Activated T-cell treated with anti-CD3 and anti-CD28 coated beads, Interleukin-2, amount 50 U/mL, for 4 hours (primary cell): ENCODE measurements around the gene MRPS25. TPM values are rescaled to one million over a fixed set of nuclear protein-coding genes. Genes with fewer than 3 reads are reported as not detected.

Experiments
- ATAC-seq, 2 donors: fragments of 200-7000 bp; cut with Tn5 transposase; one replicate each; pipeline ENCODE4 v1.10.0; 2021
- DNase-seq: peaks from one replicate; pipeline ENCODE4 v3.0.0-alpha.2; 2020
- H3K27me3 Mint-ChIP-seq: one replicate; pipeline ENCODE4 v1.8.0; 2021; ENCODE audit warnings: low read depth, mixed read lengths
- H3K36me3 Mint-ChIP-seq: one replicate; pipeline ENCODE4 v1.8.0; 2022; ENCODE audit warnings: mixed read lengths; ENCODE audit not compliant: insufficient read depth
- H3K4me1 Mint-ChIP-seq: one replicate; pipeline ENCODE4 v1.8.0; 2021; ENCODE audit warnings: low read depth, mixed read lengths
- H3K4me3 Mint-ChIP-seq: one replicate; pipeline ENCODE4 v1.8.0; 2021; ENCODE audit warnings: mild to moderate bottlenecking, moderate library complexity, mixed read lengths
- H3K9me3 Mint-ChIP-seq: one replicate; pipeline ENCODE4 v1.8.0; 2021; ENCODE audit warnings: mixed read lengths
- total RNA-seq, 3 donors: library from RNA; stranded (reverse); gene quantifications; one replicate each; pipeline ENCODE4 v1.2.1, GENCODE V29; 2021

MRPS25 gene
- 10 to 100 TPM; 76.2 to 87.3 (median 81.1) TPM for total RNA-seq

DNA sequence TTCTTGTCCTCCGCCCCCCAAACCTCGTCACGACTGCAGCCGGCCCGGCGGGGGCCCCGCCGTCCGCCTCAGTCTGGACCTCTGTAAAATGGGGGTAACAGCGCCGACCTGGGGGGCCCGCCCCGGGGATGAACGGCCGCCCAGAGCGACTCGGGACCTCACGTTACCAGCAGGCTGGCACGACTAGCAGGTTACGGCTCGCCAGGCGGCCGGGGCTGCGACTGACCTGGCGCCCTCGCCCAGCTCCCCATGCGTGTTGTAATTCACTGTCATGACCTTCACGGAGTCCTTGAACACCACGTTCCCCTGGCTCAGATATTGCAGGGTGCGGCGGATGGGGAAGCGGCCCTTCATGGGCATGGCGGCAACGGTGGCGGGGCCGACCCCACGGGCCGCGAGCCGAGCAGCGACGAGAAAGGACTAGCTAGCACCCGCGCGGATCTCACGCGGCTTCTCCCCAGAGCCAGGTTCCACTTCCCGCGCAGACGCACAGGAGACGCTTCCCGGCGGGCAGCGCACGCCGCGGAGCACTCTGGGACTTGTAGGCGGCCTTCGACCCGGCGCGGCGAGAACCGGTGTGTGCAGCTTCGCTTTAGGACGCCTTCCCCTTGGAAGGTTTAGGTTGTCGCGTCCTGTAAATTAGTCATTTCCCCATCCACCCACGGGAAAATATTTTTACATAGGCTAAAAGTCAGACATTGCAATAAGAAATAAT, at the start of gene MRPS25:
MRPS25 (minus strand) TSS at position 481 of the 715 bp plus-strand sequence; CDS start at position 360, 121 bp downstream.
- DNase-seq, result peak; percentile 82
- ATAC-seq, result peak; percentile 98
- Mint-ChIP-seq H3K27me3 (no peaks in the 10 kb centered on the region), H3K36me3 (peaks cover 11% of the 10 kb centered on the region), H3K4me1 (peaks cover 22% of the 10 kb centered on the region), H3K4me3 (peak within 1 kb of the TSS; percentile 96), H3K9me3 (no peaks in the 10 kb centered on the region)

DNA sequence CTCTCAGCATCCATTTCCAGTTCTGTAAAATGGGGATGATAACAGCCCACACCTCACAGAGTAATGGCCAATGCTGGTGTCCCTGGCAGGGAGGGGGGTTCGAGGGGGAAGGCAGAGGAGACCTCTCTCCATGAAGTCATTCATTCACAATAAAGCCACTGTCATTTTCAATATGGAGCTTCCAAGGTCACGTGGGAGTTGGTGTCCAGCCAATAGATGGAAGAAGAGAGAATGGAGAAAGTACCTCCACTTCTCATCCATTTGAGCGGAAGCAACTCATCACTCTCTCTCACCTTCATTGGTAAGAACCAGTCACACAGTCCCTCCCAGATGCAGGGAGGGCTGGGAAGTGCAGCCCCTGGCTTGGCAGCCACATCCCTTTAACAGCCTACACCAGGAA, 48.8 kb upstream of the MRPS25 start:
- H3K9me3 Mint-ChIP-seq, result no peaks in the 10 kb centered on the region
- H3K36me3 Mint-ChIP-seq, result no peaks in the 10 kb centered on the region
- ATAC-seq (no peak), DNase-seq (no peak)
- H3K4me1 Mint-ChIP-seq, result peaks cover 2% of the 10 kb centered on the region
- H3K4me3 Mint-ChIP-seq, result no peak overlapping the region
- H3K27me3 Mint-ChIP-seq, result no peaks in the 10 kb centered on the region

DNA sequence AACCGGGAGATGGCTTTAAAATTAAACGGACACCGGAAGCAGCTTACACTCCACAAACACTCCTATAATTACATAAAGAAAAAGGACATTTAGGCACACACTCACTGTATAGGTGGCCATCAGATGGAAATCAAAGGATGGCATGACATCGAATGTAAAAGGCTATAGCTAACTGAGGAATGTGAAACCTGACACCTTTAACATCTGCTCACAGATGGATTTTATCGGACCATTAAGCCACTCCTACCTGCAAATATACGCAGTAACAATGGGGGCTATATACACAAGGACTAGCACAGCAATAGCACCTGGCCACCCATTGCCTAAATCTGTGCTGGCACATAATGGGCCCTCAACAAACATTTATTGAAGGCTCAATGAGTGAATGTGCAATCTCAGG, 48.4 kb upstream of the MRPS25 start:
- H3K4me1 Mint-ChIP-seq, result peaks cover under 1% of the 10 kb centered on the region
- no peak for ATAC-seq

DNA sequence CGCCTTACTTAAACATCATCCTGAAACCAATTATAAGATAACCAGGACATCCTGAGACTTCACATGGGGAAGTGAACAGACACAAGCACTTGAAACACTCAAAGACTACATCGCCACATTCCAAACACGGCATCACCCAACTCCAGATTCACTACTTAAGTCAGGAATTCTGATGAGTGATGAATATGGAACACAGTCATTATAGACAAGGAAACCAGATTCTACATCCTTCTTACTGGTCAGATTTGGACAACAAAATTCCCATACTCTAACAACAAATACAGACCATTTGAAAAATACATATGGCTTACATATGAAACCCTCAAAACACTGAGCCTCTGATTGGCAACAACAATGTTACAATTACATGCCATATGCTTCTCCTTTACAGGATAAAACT, 46.9 kb upstream of the MRPS25 start:
- no peak for ATAC-seq
- H3K36me3 Mint-ChIP-seq, result no peaks in the 10 kb centered on the region
- no peaks in the 10 kb centered on the region for H3K9me3 Mint-ChIP-seq
- no peak overlapping the region for H3K4me3 Mint-ChIP-seq
- H3K4me1 Mint-ChIP-seq, result peaks cover 4% of the 10 kb centered on the region
- peaks cover 7% of the 10 kb centered on the region for H3K27me3 Mint-ChIP-seq
- no peak for DNase-seq

More for the DNA sequence above, 48.4 kb upstream of the MRPS25 start:
- Mint-ChIP-seq H3K4me3 (no peak overlapping the region), H3K9me3 (no peaks in the 10 kb centered on the region), H3K27me3 (no peaks in the 10 kb centered on the region), H3K36me3 (no peaks in the 10 kb centered on the region)
- no peak for DNase-seq

DNA sequence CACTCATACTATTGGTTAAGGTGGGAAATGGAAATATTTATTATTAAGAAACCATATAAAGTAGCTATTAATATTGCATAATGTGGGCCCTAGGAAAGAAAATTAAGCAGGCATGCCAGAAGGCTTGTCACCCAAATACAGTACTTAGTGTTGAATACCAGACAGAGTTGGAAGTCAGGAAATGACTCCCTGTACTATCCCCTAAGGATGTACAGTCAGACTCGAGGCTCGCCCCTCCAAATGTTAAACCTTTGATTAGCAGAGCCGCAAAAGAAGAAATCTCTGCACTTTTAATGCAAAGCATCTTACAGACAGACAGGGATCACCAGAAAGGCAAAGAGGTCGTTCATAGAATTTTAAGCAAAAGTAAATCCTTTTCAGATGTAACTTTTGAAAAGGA, 45.1 kb upstream of the MRPS25 start:
- DNase-seq (no peak), ATAC-seq (no peak)
- no peak overlapping the region for H3K4me3 Mint-ChIP-seq
- peaks cover 4% of the 10 kb centered on the region for H3K4me1 Mint-ChIP-seq
- peaks cover 7% of the 10 kb centered on the region for H3K27me3 Mint-ChIP-seq
- H3K36me3 Mint-ChIP-seq, result no peaks in the 10 kb centered on the region
- no peaks in the 10 kb centered on the region for H3K9me3 Mint-ChIP-seq

DNA sequence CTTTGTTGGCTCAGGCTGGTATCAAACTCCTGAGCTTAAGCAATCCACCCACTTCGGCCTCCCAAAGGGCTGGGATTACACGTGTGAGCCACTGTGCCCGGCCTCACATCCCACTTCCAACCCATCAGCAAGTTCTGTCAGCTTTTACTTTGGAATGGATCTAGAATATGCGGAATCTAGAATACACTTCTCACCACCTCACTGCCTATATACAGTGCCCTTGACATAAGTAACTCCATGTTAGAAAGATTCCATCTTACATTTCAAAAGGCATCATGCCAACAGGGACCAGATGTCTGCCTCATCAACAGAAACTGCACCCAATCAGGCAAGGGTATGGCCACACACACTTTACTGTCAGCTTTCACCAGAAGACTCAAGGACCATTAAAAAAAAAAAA, 43.8 kb upstream of the MRPS25 start:
- peaks cover 7% of the 10 kb centered on the region for H3K27me3 Mint-ChIP-seq
- DNase-seq (no peak), ATAC-seq (no peak)
- peaks cover 4% of the 10 kb centered on the region for H3K4me1 Mint-ChIP-seq
- H3K36me3 Mint-ChIP-seq, result no peaks in the 10 kb centered on the region
- no peak overlapping the region for H3K4me3 Mint-ChIP-seq
- H3K9me3 Mint-ChIP-seq, result no peaks in the 10 kb centered on the region

DNA sequence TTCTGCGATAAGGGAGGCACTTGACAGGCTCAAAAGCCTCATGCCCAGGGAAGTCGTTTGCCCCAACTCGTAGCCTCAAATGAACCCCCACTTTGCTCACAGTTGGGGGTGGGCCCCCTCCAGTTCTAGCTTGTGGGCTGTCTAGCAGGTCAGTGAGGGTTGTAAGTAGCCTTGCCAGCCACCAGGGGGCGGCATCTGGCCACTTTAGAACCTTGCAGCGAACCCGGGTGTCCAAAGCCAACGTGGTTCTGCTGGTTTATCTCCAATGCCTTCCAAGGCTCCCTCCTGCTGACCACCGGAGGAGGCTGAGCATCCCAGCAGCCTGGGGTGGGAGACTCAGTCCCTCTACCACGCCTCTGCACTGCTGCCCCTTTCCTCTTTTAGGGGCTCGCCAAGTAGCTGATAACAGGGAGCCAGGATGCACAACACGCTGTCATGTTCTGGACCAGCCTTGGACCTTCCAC, 43.0 kb upstream of the MRPS25 start:
- Mint-ChIP-seq H3K9me3 (no peaks in the 10 kb centered on the region), H3K4me1 (peaks cover 4% of the 10 kb centered on the region), H3K4me3 (no peak overlapping the region), H3K27me3 (peaks cover 7% of the 10 kb centered on the region), H3K36me3 (no peaks in the 10 kb centered on the region)
- DNase-seq, result peak; percentile 67
- ATAC-seq, result peak; percentile 91 to 98

DNA sequence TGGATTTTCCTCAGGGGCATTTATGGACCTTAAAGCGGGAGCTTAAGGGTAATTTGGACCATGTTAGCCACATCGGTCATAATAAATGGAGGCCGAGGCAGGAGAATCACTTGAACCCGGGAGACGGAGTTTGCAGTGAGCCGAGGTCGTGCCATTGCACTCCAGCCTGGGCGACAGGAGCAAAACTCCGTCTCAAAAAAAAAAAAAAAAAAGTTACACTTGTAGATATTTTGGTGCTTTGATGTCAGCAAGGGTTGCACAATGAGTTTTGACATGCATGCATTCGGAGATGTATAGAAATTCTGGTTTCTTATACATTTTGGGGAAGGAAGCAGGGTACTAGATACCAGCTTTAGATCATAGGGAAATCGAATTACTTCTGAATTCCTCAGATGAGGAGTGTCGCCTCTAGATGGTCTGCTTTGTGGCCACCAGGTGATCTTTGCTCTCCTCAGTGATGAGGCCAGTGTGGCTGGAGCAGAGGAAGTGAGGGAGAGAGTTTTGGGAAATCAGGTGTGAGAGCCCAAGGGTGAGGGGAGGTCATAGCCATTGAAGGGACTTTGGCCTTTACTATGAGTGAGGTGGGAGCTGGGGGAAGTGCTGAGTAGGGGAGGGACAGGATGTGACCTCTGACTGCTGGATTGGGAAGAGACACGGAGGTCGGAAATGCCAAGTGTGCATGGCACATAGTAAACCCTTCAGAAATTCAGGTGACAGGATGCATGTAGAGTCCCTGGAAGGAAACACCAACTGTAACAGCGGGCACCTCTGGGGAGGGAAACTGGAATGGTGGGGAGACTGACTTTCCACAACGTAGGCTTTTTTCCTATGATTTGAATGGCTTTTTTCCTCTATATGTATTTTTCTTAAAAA, 42.2 kb upstream of the MRPS25 start:
- H3K36me3 Mint-ChIP-seq, result no peaks in the 10 kb centered on the region
- H3K27me3 Mint-ChIP-seq, result peaks cover 7% of the 10 kb centered on the region
- H3K4me3 Mint-ChIP-seq, result no peak overlapping the region
- DNase-seq, result no peak
- no peaks in the 10 kb centered on the region for H3K9me3 Mint-ChIP-seq
- no peak for ATAC-seq
- H3K4me1 Mint-ChIP-seq, result peaks cover 4% of the 10 kb centered on the region

DNA sequence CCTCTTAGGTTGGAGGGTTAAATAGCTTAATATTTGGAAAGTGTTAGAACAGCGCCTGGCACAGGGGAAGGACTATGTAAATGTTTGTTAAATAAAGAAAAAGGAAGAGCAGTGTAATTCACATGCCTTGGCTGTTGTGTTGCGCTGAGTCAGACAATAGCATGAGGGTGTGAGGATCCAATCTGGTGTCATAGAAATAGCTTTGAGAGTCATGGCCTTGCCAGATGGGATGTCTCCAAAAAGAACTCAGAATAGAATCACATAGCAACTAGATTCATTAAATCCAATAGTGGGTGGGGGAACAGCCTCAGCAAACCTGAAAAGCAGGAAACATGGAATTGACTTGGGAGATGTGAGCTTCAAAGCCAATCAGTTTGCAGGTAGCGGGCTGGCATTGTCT, 37.7 kb upstream of the MRPS25 start:
- DNase-seq, result no peak
- Mint-ChIP-seq H3K27me3 (peaks cover 5% of the 10 kb centered on the region), H3K36me3 (peaks cover 1% of the 10 kb centered on the region), H3K9me3 (no peaks in the 10 kb centered on the region), H3K4me1 (peaks cover 18% of the 10 kb centered on the region), H3K4me3 (no peak overlapping the region)
- no peak for ATAC-seq

DNA sequence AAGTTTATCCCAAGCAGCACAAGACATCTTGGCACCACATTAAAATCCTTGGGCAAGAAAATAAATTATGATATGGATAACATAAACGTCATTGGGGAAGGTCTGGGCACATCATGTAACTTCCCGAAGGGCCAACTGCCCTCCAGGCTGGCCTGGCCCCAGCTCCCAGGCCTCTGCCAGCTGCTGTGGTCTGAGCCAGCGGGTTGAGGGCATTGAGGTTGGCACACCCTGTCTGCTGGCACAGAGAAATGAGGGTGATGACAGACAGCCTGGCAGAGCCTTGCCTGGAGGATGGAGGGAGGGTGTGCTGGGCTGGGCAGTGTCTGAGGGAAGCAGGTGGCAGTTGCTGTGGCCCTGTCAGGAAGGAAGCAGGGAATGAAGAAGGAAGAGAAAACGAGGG, 37.1 kb upstream of the MRPS25 start:
- Mint-ChIP-seq H3K36me3 (peaks cover 2% of the 10 kb centered on the region), H3K4me1 (peaks cover 20% of the 10 kb centered on the region), H3K9me3 (no peaks in the 10 kb centered on the region), H3K4me3 (no peak overlapping the region), H3K27me3 (peaks cover 1% of the 10 kb centered on the region)
- DNase-seq (no peak), ATAC-seq (no peak)

DNA sequence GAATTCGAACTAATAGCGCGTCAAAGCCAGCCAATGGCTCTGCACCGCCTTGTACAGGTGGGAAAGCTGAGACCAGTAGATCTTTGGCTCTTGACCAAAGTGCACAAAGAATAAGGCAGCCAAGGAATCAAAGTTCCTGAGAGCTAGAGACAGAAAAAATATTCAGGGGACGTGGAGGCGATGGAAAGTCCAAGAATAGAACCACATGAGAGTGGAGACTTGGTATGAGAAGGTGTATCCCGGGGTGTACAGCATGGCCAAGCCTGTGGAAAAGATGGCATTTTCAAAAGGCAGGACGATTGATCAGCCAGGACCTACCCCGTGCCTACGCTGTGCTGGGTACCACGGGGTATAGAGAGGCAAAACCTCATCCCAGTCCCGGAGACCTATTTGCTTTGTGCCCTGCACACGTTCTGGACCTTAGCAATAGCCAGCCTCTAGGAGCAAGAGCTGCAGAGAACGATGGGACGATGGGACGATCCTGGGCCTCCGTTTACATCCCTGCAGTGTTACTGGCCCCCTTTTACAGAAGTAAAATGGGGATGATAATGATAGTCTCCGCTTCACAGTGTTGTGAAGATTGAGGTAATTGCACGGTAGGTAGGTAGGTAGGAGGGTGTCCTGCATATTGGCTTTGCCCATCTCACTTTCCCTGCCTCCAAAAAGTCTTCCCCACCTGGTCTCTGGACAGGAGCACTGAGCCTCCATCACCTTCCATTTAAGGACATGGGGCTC, 34.4 kb upstream of the MRPS25 start:
- H3K4me1 Mint-ChIP-seq, result peaks cover 25% of the 10 kb centered on the region
- peaks cover 14% of the 10 kb centered on the region for H3K36me3 Mint-ChIP-seq
- peak overlapping the region; percentile 93 for H3K4me3 Mint-ChIP-seq
- no peaks in the 10 kb centered on the region for H3K9me3 Mint-ChIP-seq
- DNase-seq, result no peak
- ATAC-seq, result no peak
- no peaks in the 10 kb centered on the region for H3K27me3 Mint-ChIP-seq

DNA sequence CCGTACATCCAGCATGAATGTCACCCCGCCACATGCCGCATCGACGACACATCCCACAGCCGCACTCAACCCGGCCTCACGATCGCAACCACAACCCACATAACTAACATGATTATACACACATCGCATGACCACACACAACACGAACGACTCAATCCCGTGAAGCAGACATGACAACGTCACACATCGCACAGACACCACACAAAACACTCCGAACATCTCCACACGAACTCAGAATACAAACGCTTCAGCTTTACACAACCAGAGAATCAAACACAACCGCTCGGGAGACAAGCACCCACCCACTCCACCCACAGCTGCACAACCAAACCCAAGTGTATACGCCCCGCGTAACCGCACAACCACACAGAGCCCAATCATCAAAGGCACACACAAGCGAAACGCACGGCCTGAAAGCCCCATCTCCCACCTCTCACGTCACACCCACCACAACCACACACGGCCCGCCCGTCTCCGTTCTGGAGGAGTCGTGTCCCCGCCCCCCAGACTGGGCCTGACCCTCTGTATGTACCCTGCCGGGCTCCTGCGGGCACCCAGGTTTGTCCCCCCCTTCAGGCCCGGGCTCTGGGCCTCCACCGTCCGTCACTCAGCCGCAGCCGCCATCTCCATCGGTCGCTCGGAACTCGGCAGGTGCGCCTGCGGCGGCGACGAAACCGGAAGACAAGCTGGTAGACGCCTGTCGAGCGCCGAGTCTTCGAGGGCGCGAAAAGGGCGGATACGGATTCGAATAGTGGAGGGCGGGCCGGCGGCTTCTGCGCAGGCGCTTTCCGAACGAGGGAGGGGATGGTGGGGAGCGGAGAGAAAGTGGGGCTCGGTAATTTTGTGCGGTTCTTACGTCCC, 33.6 kb upstream of the MRPS25 start, which contains the start of gene RBSN:
RBSN (minus strand) TSS at position 646 of the 861 bp plus-strand sequence. CDS start 3,028 bp downstream, outside the sequence.
- Mint-ChIP-seq H3K36me3 (peaks cover 19% of the 10 kb centered on the region), H3K4me1 (peaks cover 25% of the 10 kb centered on the region), H3K27me3 (no peaks in the 10 kb centered on the region), H3K4me3 (peak within 1 kb of the TSS; percentile 93), H3K9me3 (no peaks in the 10 kb centered on the region)
- DNase-seq (peak; percentile 90), ATAC-seq (peak; percentile 81 to 87)

DNA sequence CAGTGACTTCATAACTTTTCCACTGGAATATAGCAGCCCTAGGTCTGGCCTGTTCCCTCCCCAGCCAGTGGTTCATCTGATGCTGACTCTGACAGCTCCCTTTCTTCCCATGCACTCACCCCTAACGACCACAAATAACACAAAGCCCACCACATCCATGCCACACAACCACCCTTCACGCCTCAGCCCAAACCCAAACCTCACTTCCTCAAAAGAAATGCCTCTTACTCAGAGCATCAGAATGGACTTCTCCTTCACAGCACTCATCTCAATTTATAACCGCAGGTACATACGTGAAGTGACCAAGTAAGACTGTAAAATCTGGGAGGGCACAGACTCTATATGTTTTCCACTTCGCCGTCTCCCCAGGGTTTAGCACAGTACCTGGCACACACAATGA, 32.8 kb upstream of the MRPS25 start:
- DNase-seq (no peak), ATAC-seq (no peak)
- peaks cover 25% of the 10 kb centered on the region for H3K4me1 Mint-ChIP-seq
- H3K27me3 Mint-ChIP-seq, result no peaks in the 10 kb centered on the region
- H3K36me3 Mint-ChIP-seq, result peaks cover 19% of the 10 kb centered on the region
- H3K4me3 Mint-ChIP-seq, result peak overlapping the region; percentile 93
- no peaks in the 10 kb centered on the region for H3K9me3 Mint-ChIP-seq
